Measurements from ENCODE around the gene CXCL11.
A peak's percentile ranks its signal among the peaks of the same experiment; 100 is the strongest.

DNA sequence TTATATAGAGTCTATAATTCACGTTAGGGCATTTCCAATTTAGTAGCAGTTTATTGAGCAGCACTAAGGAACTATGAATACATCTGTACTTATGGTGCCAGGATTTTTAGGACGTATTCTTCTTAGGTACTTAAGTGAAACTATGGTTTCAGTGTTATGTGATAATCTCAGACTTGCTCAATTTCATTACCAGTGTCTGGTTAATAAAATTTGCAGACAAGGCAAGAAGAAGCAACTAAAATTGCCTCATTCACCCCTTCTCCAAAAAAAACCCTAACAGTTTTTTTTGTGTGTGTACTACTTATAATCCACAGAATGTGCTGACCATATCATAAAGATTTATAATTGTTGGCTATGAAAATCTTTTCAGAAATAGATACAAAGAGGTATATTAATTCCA is 6.6 kb downstream of the CXCL11 start:
- TF ChIP-seq MAFK (conservative IDR thresholded peaks at IDR 0.05 in 1 of 2, IDR thresholded peaks at IDR 0.05 in 1 of 2; ENCODE audit: low read length in 2 of 2) = peak in 1 of 2 experiments; percentile 26; a peak in 1 of 4 replicates
- TF ChIP-seq ELK4 (CRISPR knock-in tag; IDR thresholded peaks at IDR 0.05; ENCODE audit: borderline replicate concordance) = no peak
- no peak for TF ChIP-seq AKNA (CRISPR knock-in tag; IDR thresholded peaks at IDR 0.05; ENCODE audit: borderline replicate concordance)
- TF ChIP-seq TAF1 (CRISPR knock-in tag; IDR thresholded peaks at IDR 0.05) = no peak
- TF ChIP-seq, protein P1, sequence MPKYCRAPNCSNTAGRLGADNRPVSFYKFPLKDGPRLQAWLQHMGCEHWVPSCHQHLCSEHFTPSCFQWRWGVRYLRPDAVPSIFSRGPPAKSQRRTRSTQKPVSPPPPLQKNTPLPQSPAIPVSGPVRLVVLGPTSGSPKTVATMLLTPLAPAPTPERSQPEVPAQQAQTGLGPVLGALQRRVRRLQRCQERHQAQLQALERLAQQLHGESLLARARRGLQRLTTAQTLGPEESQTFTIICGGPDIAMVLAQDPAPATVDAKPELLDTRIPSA (CRISPR knock-in tag; IDR thresholded peaks at IDR 0.05; ENCODE audit: borderline replicate concordance) = no peak
- TF ChIP-seq TP53 (CRISPR knock-in tag; conservative IDR thresholded peaks at IDR 0.05) = no peak
- TF ChIP-seq, protein P2, sequence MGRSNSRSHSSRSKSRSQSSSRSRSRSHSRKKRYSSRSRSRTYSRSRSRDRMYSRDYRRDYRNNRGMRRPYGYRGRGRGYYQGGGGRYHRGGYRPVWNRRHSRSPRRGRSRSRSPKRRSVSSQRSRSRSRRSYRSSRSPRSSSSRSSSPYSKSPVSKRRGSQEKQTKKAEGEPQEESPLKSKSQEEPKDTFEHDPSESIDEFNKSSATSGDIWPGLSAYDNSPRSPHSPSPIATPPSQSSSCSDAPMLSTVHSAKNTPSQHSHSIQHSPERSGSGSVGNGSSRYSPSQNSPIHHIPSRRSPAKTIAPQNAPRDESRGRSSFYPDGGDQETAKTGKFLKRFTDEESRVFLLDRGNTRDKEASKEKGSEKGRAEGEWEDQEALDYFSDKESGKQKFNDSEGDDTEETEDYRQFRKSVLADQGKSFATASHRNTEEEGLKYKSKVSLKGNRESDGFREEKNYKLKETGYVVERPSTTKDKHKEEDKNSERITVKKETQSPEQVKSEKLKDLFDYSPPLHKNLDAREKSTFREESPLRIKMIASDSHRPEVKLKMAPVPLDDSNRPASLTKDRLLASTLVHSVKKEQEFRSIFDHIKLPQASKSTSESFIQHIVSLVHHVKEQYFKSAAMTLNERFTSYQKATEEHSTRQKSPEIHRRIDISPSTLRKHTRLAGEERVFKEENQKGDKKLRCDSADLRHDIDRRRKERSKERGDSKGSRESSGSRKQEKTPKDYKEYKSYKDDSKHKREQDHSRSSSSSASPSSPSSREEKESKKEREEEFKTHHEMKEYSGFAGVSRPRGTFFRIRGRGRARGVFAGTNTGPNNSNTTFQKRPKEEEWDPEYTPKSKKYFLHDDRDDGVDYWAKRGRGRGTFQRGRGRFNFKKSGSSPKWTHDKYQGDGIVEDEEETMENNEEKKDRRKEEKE (IDR thresholded peaks at IDR 0.05) = no peak
- TF ChIP-seq ZKSCAN8 (CRISPR knock-in tag; IDR thresholded peaks at IDR 0.05; ENCODE audit: borderline replicate concordance) = no peak
- TF ChIP-seq, protein P3, sequence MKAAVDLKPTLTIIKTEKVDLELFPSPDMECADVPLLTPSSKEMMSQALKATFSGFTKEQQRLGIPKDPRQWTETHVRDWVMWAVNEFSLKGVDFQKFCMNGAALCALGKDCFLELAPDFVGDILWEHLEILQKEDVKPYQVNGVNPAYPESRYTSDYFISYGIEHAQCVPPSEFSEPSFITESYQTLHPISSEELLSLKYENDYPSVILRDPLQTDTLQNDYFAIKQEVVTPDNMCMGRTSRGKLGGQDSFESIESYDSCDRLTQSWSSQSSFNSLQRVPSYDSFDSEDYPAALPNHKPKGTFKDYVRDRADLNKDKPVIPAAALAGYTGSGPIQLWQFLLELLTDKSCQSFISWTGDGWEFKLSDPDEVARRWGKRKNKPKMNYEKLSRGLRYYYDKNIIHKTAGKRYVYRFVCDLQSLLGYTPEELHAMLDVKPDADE (CRISPR knock-in tag; IDR thresholded peaks at IDR 0.05) = no peak
- TF ChIP-seq ZNF326 (CRISPR knock-in tag; IDR thresholded peaks at IDR 0.05; ENCODE audit: borderline replicate concordance) = no peak
